B cell (primary cell): ENCODE results near the gene KIF21A. TPM values are rescaled to one million over a fixed set of nuclear protein-coding genes. Genes with fewer than 3 reads are reported as not detected.

Experiments used
- ATAC-seq: fragments of 200-7000 bp; cut with Tn5 transposase; one replicate; pipeline ENCODE4 v1.10.0; 2021; ENCODE audit warnings: low read depth, mild to moderate bottlenecking, moderate number of reproducible peaks, moderate library complexity
- CTCF ChIA-PET: fragments of 350-600 bp; sonication (Branson Sonifier 250); formaldehyde crosslinking; loops from one replicate; lab custom pipeline; 2021; ENCODE audit warnings: antibody characterized with exemption, inconsistent platforms; lab: Charles Lee
- POLR2A ChIA-PET: fragments of 350-600 bp; sonication (Branson Sonifier 250); formaldehyde crosslinking; loops from one replicate; lab custom pipeline; 2021; ENCODE audit warnings: antibody characterized with exemption; lab: Charles Lee
- DNase-seq: peaks from one replicate; pipeline ENCODE4 v3.0.0; 2013
- H2AFZ ChIP-seq: 2 replicates; pipeline ENCODE4 v1.6.1; 2012; ENCODE audit warnings: mild to moderate bottlenecking, low read depth, low read length; ENCODE audit not compliant: insufficient read depth, poor library complexity, severe bottlenecking
- H3K27ac ChIP-seq, 2 donors: 1 replicate in 1 of 2; 2 replicates in 1 of 2; pipeline ENCODE4 v1.5.1; 2012 to 2013; ENCODE audit warnings: low read length in 2 of 2, mild to moderate bottlenecking in 2 of 2, moderate library complexity in 1 of 2
- H3K27me3 ChIP-seq, 4 experiments: fragments of 200-600 bp in 1 of 4; sonication (generic) in 1 of 4; replicated peaks in 1 of 4; 1 replicate in 2 of 4; 2 replicates in 2 of 4; pipeline versions ENCODE4 v1.6.1 to v1.7.0; 2013 to 2016; ENCODE audit warnings: low read length in 3 of 4, mild to moderate bottlenecking in 2 of 4, mixed read lengths in 1 of 4, moderate library complexity in 1 of 4; ENCODE audit not compliant: insufficient read depth in 4 of 4, control insufficient read depth in 3 of 4; ENCODE audit errors: control extremely low read depth in 1 of 4
- H3K36me3 ChIP-seq, 2 experiments: replicated peaks in 1 of 2; 1 replicate in 1 of 2; 2 replicates in 1 of 2; pipeline versions ENCODE4 v1.6.1 to v1.7.1; 2013; ENCODE audit warnings: low read length in 1 of 2; ENCODE audit not compliant: insufficient read depth in 2 of 2, control insufficient read depth in 1 of 2; ENCODE audit errors: control extremely low read depth in 1 of 2, extremely low read depth in 1 of 2
- H3K4me1 ChIP-seq, 2 donors: fragments of 200-600 bp in 1 of 2; sonication (generic) in 1 of 2; 1 replicate in 1 of 2; 2 replicates in 1 of 2; pipeline versions ENCODE4 v1.5.1 to v1.6.1; 2013 to 2017; ENCODE audit warnings: low read length in 2 of 2; ENCODE audit not compliant: control insufficient read depth in 2 of 2, insufficient read depth in 2 of 2
- H3K4me2 ChIP-seq: replicated peaks from 2 replicates; pipeline ENCODE3; 2012; ENCODE audit warnings: mild to moderate bottlenecking, low read depth, low read length; ENCODE audit not compliant: poor library complexity, severe bottlenecking
- H3K4me3 ChIP-seq, 5 experiments: fragments of 200-600 bp in 1 of 5; sonication (generic) in 1 of 5; 1 replicate in 3 of 5; 2 replicates in 2 of 5; pipeline versions ENCODE4 v1.5.1 to v1.7.0; 2011 to 2016; ENCODE audit warnings: low read length in 4 of 5, mild to moderate bottlenecking in 4 of 5, low read depth in 2 of 5, control low read depth in 1 of 5, moderate library complexity in 1 of 5; ENCODE audit not compliant: insufficient read depth in 1 of 5; ENCODE audit errors: control extremely low read depth in 1 of 5, extremely low read depth in 1 of 5
- H3K79me2 ChIP-seq: fragments of 200-600 bp; sonication (generic); one replicate; pipeline ENCODE4 v1.6.0; 2016; ENCODE audit warnings: low read length; ENCODE audit not compliant: control insufficient read depth, insufficient read depth
- H3K9ac ChIP-seq: fragments of 200-600 bp; sonication (generic); 2 replicates; pipeline ENCODE4 v1.6.1; 2017; ENCODE audit warnings: mild to moderate bottlenecking, low read length, moderate library complexity
- H3K9me3 ChIP-seq, 3 donors: one replicate each; pipeline versions ENCODE4 v1.6.1 to v1.7.1; 2013; ENCODE audit warnings: low read length in 2 of 3; ENCODE audit not compliant: control insufficient read depth in 2 of 3, insufficient read depth in 1 of 3; ENCODE audit errors: control extremely low read depth in 1 of 3
- H4K20me1 ChIP-seq: 2 replicates; pipeline ENCODE4 v1.6.0; 2012; ENCODE audit warnings: mild to moderate bottlenecking, low read length; ENCODE audit not compliant: insufficient read depth, control insufficient read depth, poor library complexity, severe bottlenecking
- H3K27ac Mint-ChIP-seq: one replicate; pipeline ENCODE4 v1.8.0; 2021; ENCODE audit warnings: mixed read lengths
- H3K27me3 Mint-ChIP-seq: one replicate; pipeline ENCODE4 v1.8.0; 2021; ENCODE audit warnings: mixed read lengths
- H3K4me1 Mint-ChIP-seq: one replicate; pipeline ENCODE4 v1.8.0; 2021; ENCODE audit warnings: mixed read lengths
- H3K4me3 Mint-ChIP-seq: one replicate; pipeline ENCODE4 v1.8.0; 2021; ENCODE audit warnings: mixed read lengths
- H3K9me3 Mint-ChIP-seq: one replicate; pipeline ENCODE4 v1.8.0; 2022; ENCODE audit warnings: mixed read lengths; ENCODE audit not compliant: insufficient read depth
- CTCF ChIP-seq: fragments of 200-600 bp; IDR thresholded peaks from one replicate; pipeline ENCODE4 v1.8.0; 2022; ENCODE audit warnings: antibody characterized with exemption, mild to moderate bottlenecking
- EZH2 ChIP-seq: IDR thresholded peaks from 2 replicates; pipeline ENCODE4 v1.6.1; 2012; ENCODE audit warnings: borderline replicate concordance, low read depth, mild to moderate bottlenecking, moderate library complexity, low read length; ENCODE audit not compliant: insufficient read depth, poor library complexity, severe bottlenecking
- WGBS: methylation state at CpG from one replicate; pipeline ENCODE4 v1.1.5; 2013; ENCODE audit warnings: missing lambda C conversion rate; ENCODE audit not compliant: insufficient coverage; 5-methylcytosine and 5-hydroxymethylcytosine counted together
- intact Hi-C: fragments of 100-400 bp; cut with micrococcal nuclease; formaldehyde crosslinking; loops from one replicate; pipeline ENCODE4 v1.10.0; 2022
- polyA plus RNA-seq: library from polyadenylated mRNA; depleted of rRNA; stranded (reverse); fragments of >200 nt; gene quantifications from 2 replicates; pipeline ENCODE4 v1.2.3, GENCODE V29; 2012
- total RNA-seq, 2 donors: library from RNA; stranded (reverse); fragments of 120-200 nt in 1 of 2; gene quantifications; 1 replicate in 1 of 2; 2 replicates in 1 of 2; pipeline versions ENCODE4 v1.2.3 to v1.2.4, GENCODE V29; 2013 to 2022

The KIF21A gene
- total and polyA plus RNA-seq, 2 donors (not counting 1 experiment from before 2014, with no cell fraction given), result 0.33 to 2.2 TPM

GRCh38 chr12:39367494-39367893 is 75.4 kb downstream of the KIF21A start:
- H3K4me3 Mint-ChIP-seq, result no peak overlapping the region
- no peaks in the 10 kb centered on the region for H3K4me1 Mint-ChIP-seq
- H3K9ac ChIP-seq, result no peak overlapping the region
- no peak overlapping the region for H3K27ac Mint-ChIP-seq
- no peak overlapping the region for H2AFZ ChIP-seq
- no peaks in the 10 kb centered on the region for H4K20me1 ChIP-seq
- no peaks in the 10 kb centered on the region for H3K79me2 ChIP-seq
- ATAC-seq, result no peak
- no peaks in the 10 kb centered on the region for H3K9me3 Mint-ChIP-seq
- intact Hi-C loops, result no loop called here
- TF ChIP-seq EZH2 (no peak), CTCF (no peak)
- no peak for DNase-seq
- no peaks in the 10 kb centered on the region for H3K4me1 ChIP-seq
- H3K4me3 ChIP-seq, result no peak overlapping the region
- POLR2A ChIA-PET, result no interaction called here
- H3K4me2 ChIP-seq, result no peak overlapping the region
- H3K27me3 ChIP-seq, result no peaks in the 10 kb centered on the region
- H3K9me3 ChIP-seq, result no peaks in the 10 kb centered on the region
- H3K27me3 Mint-ChIP-seq, result no peaks in the 10 kb centered on the region
- CTCF ChIA-PET, result interaction anchor here (0.9 kb wide), 1 partner anchor 20 kb away, joined by 3 read pairs; no protein-coding TSS in a partner anchor
- H3K36me3 ChIP-seq, result no peaks in the 10 kb centered on the region
- H3K27ac ChIP-seq, result no peak overlapping the region

GRCh38 chr12:39365364-39366001 is 77.4 kb downstream of the KIF21A start:
- H3K27ac Mint-ChIP-seq, result no peak overlapping the region
- no peaks in the 10 kb centered on the region for H3K4me1 Mint-ChIP-seq
- no peaks in the 10 kb centered on the region for H3K36me3 ChIP-seq
- no peaks in the 10 kb centered on the region for H3K9me3 Mint-ChIP-seq
- no peaks in the 10 kb centered on the region for H3K4me1 ChIP-seq
- H3K9ac ChIP-seq, result no peak overlapping the region
- TF ChIP-seq EZH2, result no peak
- TF ChIP-seq CTCF, result no peak
- intact Hi-C loops, result no loop called here
- WGBS, result 94% methylated on average over 2 of the region's 8 CpGs
- H3K27me3 ChIP-seq, result no peaks in the 10 kb centered on the region
- H3K4me3 Mint-ChIP-seq, result no peak overlapping the region
- H3K4me3 ChIP-seq, result no peak overlapping the region
- no peaks in the 10 kb centered on the region for H3K27me3 Mint-ChIP-seq
- no peak overlapping the region for H3K27ac ChIP-seq
- H3K4me2 ChIP-seq, result no peak overlapping the region
- no peaks in the 10 kb centered on the region for H4K20me1 ChIP-seq
- ATAC-seq (no peak), DNase-seq (no peak)
- no peaks in the 10 kb centered on the region for H3K9me3 ChIP-seq
- no peaks in the 10 kb centered on the region for H3K79me2 ChIP-seq
- ChIA-PET CTCF (interaction anchor here (1.4 kb wide), 1 partner anchor 10 kb away, joined by 3 read pairs; no protein-coding TSS in a partner anchor), POLR2A (no interaction called here)
- H2AFZ ChIP-seq, result no peak overlapping the region
